Transverse colon (tissue), 4 donors: ENCODE data around the gene CDKN1A.

ENCODE experiments used
- POLR2A ChIP-seq: fragments of 450-650 bp; IDR thresholded peaks from one replicate; pipeline ENCODE4 v1.6.1; 2016; ENCODE audit warnings: antibody characterized with exemption, mild to moderate bottlenecking, moderate library complexity
- POLR2AphosphoS5 ChIP-seq, 3 donors: sonication (generic); formaldehyde crosslinking; IDR thresholded peaks; one replicate each; pipeline ENCODE4 v1.6.1; 2016; ENCODE audit warnings: antibody characterized with exemption in 3 of 3
- TF ChIP-seq, protein P1 (sequence below), 5 experiments: fragments of 200-600 bp in 3 of 5; fragments of 450-650 bp in 2 of 5; sonication (generic) in 3 of 5; IDR thresholded peaks; 1 replicate in 2 of 5; 2 replicates in 3 of 5; pipeline ENCODE4 v1.5.1; 2016 to 2017; ENCODE audit warnings: antibody characterized with exemption in 5 of 5, inconsistent platforms in 3 of 5, mild to moderate bottlenecking in 2 of 5, moderate library complexity in 1 of 5

DNA sequence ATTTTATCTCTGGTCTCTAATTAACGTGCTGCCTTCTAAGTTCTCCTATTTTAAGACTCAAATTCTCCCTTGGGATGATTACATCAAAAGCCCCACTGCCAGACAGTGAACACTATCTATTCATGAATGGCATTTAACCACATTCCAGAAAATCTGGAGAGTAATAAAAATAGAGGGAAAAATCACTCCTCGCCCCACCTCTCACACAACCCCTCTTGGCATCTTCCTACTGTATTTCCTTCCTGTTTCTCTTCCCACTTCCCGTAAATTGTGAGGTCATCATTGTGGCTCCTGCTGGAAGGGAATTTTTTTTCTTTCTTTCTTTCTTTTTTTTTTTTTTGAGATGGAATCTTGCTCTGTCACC lies 50.6 kb downstream of the CDKN1A start:
- TF ChIP-seq, protein P1, sequence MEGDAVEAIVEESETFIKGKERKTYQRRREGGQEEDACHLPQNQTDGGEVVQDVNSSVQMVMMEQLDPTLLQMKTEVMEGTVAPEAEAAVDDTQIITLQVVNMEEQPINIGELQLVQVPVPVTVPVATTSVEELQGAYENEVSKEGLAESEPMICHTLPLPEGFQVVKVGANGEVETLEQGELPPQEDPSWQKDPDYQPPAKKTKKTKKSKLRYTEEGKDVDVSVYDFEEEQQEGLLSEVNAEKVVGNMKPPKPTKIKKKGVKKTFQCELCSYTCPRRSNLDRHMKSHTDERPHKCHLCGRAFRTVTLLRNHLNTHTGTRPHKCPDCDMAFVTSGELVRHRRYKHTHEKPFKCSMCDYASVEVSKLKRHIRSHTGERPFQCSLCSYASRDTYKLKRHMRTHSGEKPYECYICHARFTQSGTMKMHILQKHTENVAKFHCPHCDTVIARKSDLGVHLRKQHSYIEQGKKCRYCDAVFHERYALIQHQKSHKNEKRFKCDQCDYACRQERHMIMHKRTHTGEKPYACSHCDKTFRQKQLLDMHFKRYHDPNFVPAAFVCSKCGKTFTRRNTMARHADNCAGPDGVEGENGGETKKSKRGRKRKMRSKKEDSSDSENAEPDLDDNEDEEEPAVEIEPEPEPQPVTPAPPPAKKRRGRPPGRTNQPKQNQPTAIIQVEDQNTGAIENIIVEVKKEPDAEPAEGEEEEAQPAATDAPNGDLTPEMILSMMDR (IDR thresholded peaks at IDR 0.05) = no peak
- TF ChIP-seq POLR2A (no peak), POLR2AphosphoS5 (IDR thresholded peaks at IDR 0.05) (no peak)
